Glutamatergic neuron (in vitro differentiated cells): ENCODE results near the gene SEC14L3. TPM values are rescaled to one million over a fixed set of nuclear protein-coding genes. Genes with fewer than 3 reads are reported as not detected.

ENCODE experiments used
- DNase-seq: peaks from one replicate; pipeline ENCODE4 v3.0.0; 2022
- H3K27ac Mint-ChIP-seq: one replicate; pipeline ENCODE4 v1.8.0; 2020; ENCODE audit warnings: mild to moderate bottlenecking, mixed read lengths, inconsistent platforms; ENCODE audit not compliant: unreplicated experiment
- H3K27me3 Mint-ChIP-seq: one replicate; pipeline ENCODE4 v1.8.0; 2020; ENCODE audit warnings: mild to moderate bottlenecking, moderate library complexity, mixed read lengths, inconsistent platforms; ENCODE audit not compliant: unreplicated experiment
- H3K36me3 Mint-ChIP-seq: one replicate; pipeline ENCODE4 v1.8.0; 2020; ENCODE audit warnings: mild to moderate bottlenecking, mixed read lengths, inconsistent platforms; ENCODE audit not compliant: unreplicated experiment
- H3K4me1 Mint-ChIP-seq: one replicate; pipeline ENCODE4 v1.8.0; 2020; ENCODE audit warnings: mild to moderate bottlenecking, low read depth, mixed read lengths, inconsistent platforms; ENCODE audit not compliant: unreplicated experiment
- H3K4me3 Mint-ChIP-seq: one replicate; pipeline ENCODE4 v1.8.0; 2020; ENCODE audit warnings: mild to moderate bottlenecking, mixed read lengths, inconsistent platforms; ENCODE audit not compliant: unreplicated experiment
- H3K9me3 Mint-ChIP-seq: one replicate; pipeline ENCODE4 v1.8.0; 2020; ENCODE audit warnings: mild to moderate bottlenecking, moderate library complexity, mixed read lengths, inconsistent platforms; ENCODE audit not compliant: unreplicated experiment
- CTCF ChIP-seq: fragments of 200-600 bp; sonication (generic); IDR thresholded peaks from one replicate; pipeline ENCODE4 v1.5.0; 2021; ENCODE audit not compliant: partially characterized antibody, unreplicated experiment
- total RNA-seq: library from RNA; stranded (reverse); fragmentation: NEBNext Ultra II Directional; extraction: Animal tissue kit (Norgen Biotek cat#: 25700); gene quantifications from one replicate; pipeline ENCODE4 v1.2.1, GENCODE V29; 2021; ENCODE audit not compliant: unreplicated experiment

SEC14L3 gene
- total RNA-seq, 1 donor from 2014 or later = not detected

DNA sequence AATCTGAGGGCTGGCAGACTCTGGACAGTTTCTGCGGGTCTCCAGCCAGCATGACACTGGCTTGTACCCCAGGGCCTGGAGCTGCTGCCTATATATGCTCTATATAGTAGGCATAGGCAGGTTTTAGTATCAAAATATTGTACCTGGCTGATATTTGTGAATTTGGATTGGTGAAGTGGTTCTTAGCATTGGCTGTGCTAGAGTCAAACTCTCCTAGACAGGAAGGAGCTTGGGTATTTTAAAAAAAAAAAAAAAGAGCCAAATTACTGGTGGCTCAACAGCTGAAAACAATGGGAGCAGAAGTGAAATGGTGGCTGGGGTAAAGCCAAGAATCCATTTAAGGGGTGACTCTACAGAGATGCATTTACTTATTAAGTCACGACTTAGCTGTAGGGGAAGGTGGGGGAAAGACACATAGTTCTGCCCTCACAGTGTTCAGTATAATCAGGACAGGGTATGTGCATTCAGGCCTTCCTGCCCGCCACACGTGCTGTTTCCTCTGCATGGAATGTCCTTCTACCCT is 57.2 kb downstream of the SEC14L3 start:
- Mint-ChIP-seq H3K27ac (no peak overlapping the region), H3K27me3 (no peaks in the 10 kb centered on the region)

DNA sequence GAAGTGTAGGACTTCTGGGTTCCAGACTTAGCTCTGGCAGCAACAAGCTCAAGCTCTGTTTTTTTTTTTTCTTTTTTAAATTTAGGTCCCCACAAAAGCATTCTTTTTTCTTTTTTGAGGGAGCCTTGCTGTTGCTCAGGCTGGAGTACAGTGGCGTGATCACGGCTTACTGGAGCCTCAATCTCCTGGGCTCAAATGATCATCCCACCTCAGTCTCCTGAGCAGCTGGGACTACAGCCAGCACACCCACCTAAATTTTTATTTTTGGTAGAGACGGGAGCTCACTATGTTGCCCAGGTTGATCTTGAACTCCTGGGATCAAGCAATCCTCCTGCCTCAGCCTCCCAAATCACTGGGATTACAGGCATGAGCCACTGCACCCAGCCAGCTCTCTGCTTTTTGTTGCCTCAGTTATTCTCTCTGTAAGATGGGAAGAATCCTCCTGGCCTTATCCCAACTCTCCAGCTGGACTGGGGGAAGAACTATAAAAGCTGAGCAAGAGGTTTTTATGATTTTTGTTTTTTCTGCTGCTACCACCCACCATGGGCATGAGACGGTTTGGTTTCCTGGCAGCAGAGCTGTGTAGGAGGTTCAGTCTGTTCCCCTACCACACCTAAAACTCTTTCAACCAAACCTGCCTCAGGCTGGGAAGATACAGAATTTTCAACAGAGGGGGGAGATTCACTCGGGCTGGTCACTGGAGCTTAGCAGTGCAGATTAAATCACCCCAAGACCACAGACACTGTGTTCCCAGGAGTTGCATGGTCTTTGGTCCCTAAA is 57.9 kb downstream of the SEC14L3 start:
- H3K27ac Mint-ChIP-seq = no peak overlapping the region
- TF ChIP-seq CTCF = no peak
- no peak for DNase-seq
- H3K4me3 Mint-ChIP-seq = no peak overlapping the region
- H3K27me3 Mint-ChIP-seq = no peaks in the 10 kb centered on the region
- H3K9me3 Mint-ChIP-seq = no peaks in the 10 kb centered on the region
- H3K36me3 Mint-ChIP-seq = no peaks in the 10 kb centered on the region
- H3K4me1 Mint-ChIP-seq = no peaks in the 10 kb centered on the region

More for the DNA sequence above, 57.2 kb downstream of the SEC14L3 start:
- no peak for TF ChIP-seq CTCF
- no peak for DNase-seq
- H3K9me3 Mint-ChIP-seq = no peaks in the 10 kb centered on the region
- H3K4me3 Mint-ChIP-seq = no peak overlapping the region
- no peaks in the 10 kb centered on the region for H3K4me1 Mint-ChIP-seq
- no peaks in the 10 kb centered on the region for H3K36me3 Mint-ChIP-seq

DNA sequence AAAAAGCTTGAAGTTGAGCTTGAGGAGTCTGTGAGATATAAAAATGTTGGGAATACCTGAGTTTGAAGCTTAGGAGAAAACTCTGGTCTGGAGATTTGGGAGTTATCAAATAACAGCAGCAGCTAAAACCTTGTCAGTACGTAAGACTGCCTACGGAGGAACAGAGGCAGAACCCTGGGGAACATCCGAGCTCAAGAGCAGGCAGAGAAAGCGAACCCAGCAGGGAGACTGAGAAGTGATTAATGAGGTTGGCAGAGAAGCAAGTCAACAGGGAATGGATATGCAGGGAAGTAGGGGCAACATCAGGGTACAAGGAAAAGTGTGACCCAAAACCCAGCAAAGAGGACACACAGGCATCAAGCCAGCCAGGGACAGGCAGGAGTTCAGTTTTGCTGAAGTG is 58.8 kb downstream of the SEC14L3 start:
- H3K27me3 Mint-ChIP-seq = no peaks in the 10 kb centered on the region
- H3K4me3 Mint-ChIP-seq = no peak overlapping the region
- no peak for DNase-seq
- no peak overlapping the region for H3K27ac Mint-ChIP-seq
- H3K36me3 Mint-ChIP-seq = no peaks in the 10 kb centered on the region
- TF ChIP-seq CTCF = no peak
- no peaks in the 10 kb centered on the region for H3K4me1 Mint-ChIP-seq
- H3K9me3 Mint-ChIP-seq = no peaks in the 10 kb centered on the region

GRCh38 chr22:30411780-30412179 is 60.0 kb downstream of the SEC14L3 start:
- Mint-ChIP-seq H3K36me3 (no peaks in the 10 kb centered on the region), H3K9me3 (no peaks in the 10 kb centered on the region), H3K27me3 (no peaks in the 10 kb centered on the region), H3K27ac (no peak overlapping the region), H3K4me1 (no peaks in the 10 kb centered on the region), H3K4me3 (no peak overlapping the region)
- TF ChIP-seq CTCF = no peak
- no peak for DNase-seq

Other genes starting within 250 kb of the SEC14L3 start
- gene LIF, start 225.3 kb downstream of the SEC14L3 start, total RNA-seq = 0.29 TPM
- not detected for gene OSM, start 205.2 kb downstream of the SEC14L3 start, total RNA-seq
- gene CASTOR1, start 182.5 kb downstream of the SEC14L3 start, total RNA-seq = 4.5 TPM
- gene TBC1D10A, start 145.1 kb downstream of the SEC14L3 start, total RNA-seq = 5.0 TPM
- gene SF3A1, start 115.1 kb downstream of the SEC14L3 start, total RNA-seq = 157 TPM
- 6.2 TPM for gene CCDC157, start 115.0 kb downstream of the SEC14L3 start, total RNA-seq
- gene RNF215, start 84.6 kb downstream of the SEC14L3 start, total RNA-seq = 43.1 TPM
- gene SEC14L2, start 75.0 kb downstream of the SEC14L3 start, total RNA-seq = 0.76 TPM
- 5.8 TPM for gene MTFP1, start 46.2 kb downstream of the SEC14L3 start, total RNA-seq
- not detected for gene SEC14L4, start 33.7 kb upstream of the SEC14L3 start, total RNA-seq
- not detected for gene SEC14L6, start 74.7 kb upstream of the SEC14L3 start, total RNA-seq
- gene GAL3ST1, start 102.6 kb upstream of the SEC14L3 start, total RNA-seq = 1.8 TPM
- gene PES1, start 119.9 kb upstream of the SEC14L3 start, total RNA-seq = 40.6 TPM
- gene TCN2, start 135.2 kb upstream of the SEC14L3 start, total RNA-seq = 4.1 TPM
- gene SLC35E4, start 163.8 kb upstream of the SEC14L3 start, total RNA-seq = 5.0 TPM
- gene DUSP18, start 195.9 kb upstream of the SEC14L3 start, total RNA-seq = 8.0 TPM
- gene OSBP2, start 222.9 kb upstream of the SEC14L3 start, total RNA-seq = 18.3 TPM